Measurements from ENCODE around the gene LPA.
"Not testable (repeated sequence)": the region's sequence is repeated elsewhere in the genome, so short reads cannot be mapped to it uniquely, and the experiment has no call there.

Gene LPA

GRCh38 chr6:160581406-160581805 is 82.7 kb downstream of the LPA start:
- no peaks in the 10 kb centered on the region for H3K4me1 Mint-ChIP-seq
- no peak overlapping the region for H3K4me3 Mint-ChIP-seq
- CTCF ChIA-PET, result no interaction called here
- peaks cover 4% of the 10 kb centered on the region for H3K27me3 Mint-ChIP-seq
- no peak for DNase-seq
- H3K36me3 Mint-ChIP-seq, result no peaks in the 10 kb centered on the region
- H3K9me3 Mint-ChIP-seq, result peaks cover 3% of the 10 kb centered on the region
- H3K27ac Mint-ChIP-seq, result no peak overlapping the region

- H3K27ac Mint-ChIP-seq, H3K27me3 Mint-ChIP-seq, H3K9me3 Mint-ChIP-seq, H3K36me3 Mint-ChIP-seq, CTCF ChIA-PET, H3K4me1 Mint-ChIP-seq, H3K4me3 Mint-ChIP-seq, DNase-seq: not testable (repeated sequence)
These were observed 85.6 kb downstream of the LPA start for GRCh38 chr6:160578515-160578914.

GRCh38 chr6:160573943-160574342 is 90.1 kb downstream of the LPA start:
- CTCF ChIA-PET, result no interaction called here
- H3K27me3 Mint-ChIP-seq, result no peaks in the 10 kb centered on the region
- no peaks in the 10 kb centered on the region for H3K4me1 Mint-ChIP-seq
- H3K36me3 Mint-ChIP-seq, result no peaks in the 10 kb centered on the region
- no peak overlapping the region for H3K27ac Mint-ChIP-seq
- H3K4me3 Mint-ChIP-seq, result no peak overlapping the region
- DNase-seq, result no peak
- H3K9me3 Mint-ChIP-seq, result no peaks in the 10 kb centered on the region

GRCh38 chr6:160571201-160571600 is 92.9 kb downstream of the LPA start:
- H3K4me3 Mint-ChIP-seq, H3K9me3 Mint-ChIP-seq, H3K27me3 Mint-ChIP-seq, H3K27ac Mint-ChIP-seq, H3K4me1 Mint-ChIP-seq, DNase-seq, CTCF ChIA-PET, H3K36me3 Mint-ChIP-seq: not testable (repeated sequence)

GRCh38 chr6:160544802-160545201 is 119.3 kb downstream of the LPA start:
- no peaks in the 10 kb centered on the region for H3K4me1 Mint-ChIP-seq
- no peaks in the 10 kb centered on the region for H3K9me3 Mint-ChIP-seq
- no peak overlapping the region for H3K4me3 Mint-ChIP-seq
- no peaks in the 10 kb centered on the region for H3K36me3 Mint-ChIP-seq
- peaks cover 20% of the 10 kb centered on the region for H3K27me3 Mint-ChIP-seq
- DNase-seq, result no peak
- CTCF ChIA-PET, result no interaction called here
- no peak overlapping the region for H3K27ac Mint-ChIP-seq

GRCh38 chr6:160535270-160535669 is 128.8 kb downstream of the LPA start:
- H3K27me3 Mint-ChIP-seq, result peaks cover 13% of the 10 kb centered on the region
- DNase-seq, result no peak
- no peak overlapping the region for H3K4me3 Mint-ChIP-seq
- CTCF ChIA-PET, result interaction anchor here (1.6 kb wide), 1 partner anchor 383 kb away, joined by 3 read pairs; no protein-coding TSS in a partner anchor
- no peaks in the 10 kb centered on the region for H3K9me3 Mint-ChIP-seq
- H3K36me3 Mint-ChIP-seq, result no peaks in the 10 kb centered on the region
- H3K27ac Mint-ChIP-seq, result no peak overlapping the region
- no peaks in the 10 kb centered on the region for H3K4me1 Mint-ChIP-seq

GRCh38 chr6:160534050-160534696 is 129.9 kb downstream of the LPA start:
- H3K4me1 Mint-ChIP-seq, result no peaks in the 10 kb centered on the region
- no peaks in the 10 kb centered on the region for H3K36me3 Mint-ChIP-seq
- H3K9me3 Mint-ChIP-seq, result peaks cover 6% of the 10 kb centered on the region
- no peak overlapping the region for H3K4me3 Mint-ChIP-seq
- H3K27ac Mint-ChIP-seq, result no peak overlapping the region
- DNase-seq, result peak; percentile 67
- H3K27me3 Mint-ChIP-seq, result peaks cover 22% of the 10 kb centered on the region
- CTCF ChIA-PET, result interaction anchor here (0.6 to 2.6 kb wide), 19 partner anchors 9 to 672 kb away, joined by 3 to 23 read pairs (median 3); no protein-coding TSS in a partner anchor

GRCh38 chr6:160532315-160532714 is 131.8 kb downstream of the LPA start:
- no peak for DNase-seq
- peaks cover 21% of the 10 kb centered on the region for H3K27me3 Mint-ChIP-seq
- CTCF ChIA-PET, result interaction anchor here (0.8 to 2.6 kb wide), 4 partner anchors 11 to 391 kb away, joined by 3 to 23 read pairs (median 10); no protein-coding TSS in a partner anchor
- H3K4me1 Mint-ChIP-seq, result no peaks in the 10 kb centered on the region
- H3K9me3 Mint-ChIP-seq, result peaks cover 8% of the 10 kb centered on the region
- H3K4me3 Mint-ChIP-seq, result no peak overlapping the region
- H3K36me3 Mint-ChIP-seq, result no peaks in the 10 kb centered on the region
- no peak overlapping the region for H3K27ac Mint-ChIP-seq

GRCh38 chr6:160531826-160532225 is 132.2 kb downstream of the LPA start:
- peaks cover 8% of the 10 kb centered on the region for H3K9me3 Mint-ChIP-seq
- H3K27me3 Mint-ChIP-seq, result peaks cover 21% of the 10 kb centered on the region
- CTCF ChIA-PET, result interaction anchor here (0.6 kb wide), 1 partner anchor 12 kb away, joined by 3 read pairs; no protein-coding TSS in a partner anchor
- no peak for DNase-seq
- no peaks in the 10 kb centered on the region for H3K36me3 Mint-ChIP-seq
- H3K4me3 Mint-ChIP-seq, result no peak overlapping the region
- no peak overlapping the region for H3K27ac Mint-ChIP-seq
- no peaks in the 10 kb centered on the region for H3K4me1 Mint-ChIP-seq

- not testable (repeated sequence) for H3K27ac Mint-ChIP-seq, H3K4me3 Mint-ChIP-seq
These were observed 134.6 kb downstream of the LPA start for GRCh38 chr6:160529524-160529923.

GRCh38 chr6:160523223-160523622 is 140.9 kb downstream of the LPA start:
- Mint-ChIP-seq H3K9me3 (no peaks in the 10 kb centered on the region), H3K36me3 (no peaks in the 10 kb centered on the region), H3K4me3 (no peak overlapping the region), H3K27ac (no peak overlapping the region), H3K4me1 (peaks cover 25% of the 10 kb centered on the region), H3K27me3 (peaks cover 33% of the 10 kb centered on the region)
- CTCF ChIA-PET, result interaction anchor here (0.8 to 1.4 kb wide), 2 partner anchors 11 to 660 kb away, joined by 3 read pairs; no protein-coding TSS in a partner anchor
- DNase-seq, result no peak

More at GRCh38 chr6:160529524-160529923, 134.6 kb downstream of the LPA start:
- H3K9me3 Mint-ChIP-seq, H3K4me1 Mint-ChIP-seq, CTCF ChIA-PET, DNase-seq, H3K36me3 Mint-ChIP-seq: not testable (repeated sequence)
- H3K27me3 Mint-ChIP-seq, result peaks cover 24% of the 10 kb centered on the region

- DNase-seq, result peak; percentile 80
- Mint-ChIP-seq H3K27me3 (peaks cover 54% of the 10 kb centered on the region), H3K9me3 (no peaks in the 10 kb centered on the region), H3K36me3 (no peaks in the 10 kb centered on the region), H3K27ac (peak overlapping the region; percentile 81), H3K4me1 (peaks cover 26% of the 10 kb centered on the region), H3K4me3 (peak overlapping the region; percentile 88)
- CTCF ChIA-PET, result interaction anchor here (0.6 to 3.2 kb wide), 18 partner anchors 10 to 432 kb away, joined by 3 to 23 read pairs (median 4); no protein-coding TSS in a partner anchor
These were observed 143.8 kb downstream of the LPA start for GRCh38 chr6:160520043-160520904.

GRCh38 chr6:160519603-160520042 is 144.5 kb downstream of the LPA start:
- Mint-ChIP-seq H3K4me3 (peak overlapping the region; percentile 88), H3K27ac (peak overlapping the region; percentile 74), H3K27me3 (peaks cover 56% of the 10 kb centered on the region), H3K36me3 (no peaks in the 10 kb centered on the region), H3K9me3 (no peaks in the 10 kb centered on the region), H3K4me1 (peaks cover 26% of the 10 kb centered on the region)
- no peak for DNase-seq
- CTCF ChIA-PET, result interaction anchor here (0.6 to 3.2 kb wide), 16 partner anchors 10 to 431 kb away, joined by 3 to 23 read pairs (median 4); no protein-coding TSS in a partner anchor

GRCh38 chr6:160519133-160519532 is 144.9 kb downstream of the LPA start:
- CTCF ChIA-PET, result interaction anchor here (0.6 to 3.2 kb wide), 14 partner anchors 9 to 381 kb away, joined by 3 to 23 read pairs (median 4); no protein-coding TSS in a partner anchor
- H3K36me3 Mint-ChIP-seq, result no peaks in the 10 kb centered on the region
- peaks cover 26% of the 10 kb centered on the region for H3K4me1 Mint-ChIP-seq
- H3K9me3 Mint-ChIP-seq, result no peaks in the 10 kb centered on the region
- H3K27ac Mint-ChIP-seq, result no peak overlapping the region
- peak overlapping the region; percentile 88 for H3K4me3 Mint-ChIP-seq
- no peak for DNase-seq
- peaks cover 56% of the 10 kb centered on the region for H3K27me3 Mint-ChIP-seq

Data from activated naive CD4-positive, alpha-beta T cell treated with anti-CD3 and anti-CD28 coated beads, Interleukin-2, amount 10 ng/mL, durations not matched to agents 7 days and 5 days (primary cell).